GM12891 (cell line): ENCODE measurements around the gene ARF5.

Source experiments
- DNase-seq: peaks from one replicate; pipeline ENCODE4 v3.0.0; 2011; ENCODE audit warnings: low spot score; ENCODE audit not compliant: insufficient read length
- FAIRE-seq: peaks from 2 replicates; lab custom pipeline; 2011; peaks lifted over from hg19 to GRCh38; lab: Jason Lieb, UNC
- PAX5 ChIP-seq: IDR thresholded peaks from 2 replicates; pipeline ENCODE4 v1.6.1; 2011; ENCODE audit warnings: low read length, moderate library complexity, mild to moderate bottlenecking; ENCODE audit not compliant: insufficient read depth, severe bottlenecking
- POLR2A ChIP-seq: IDR thresholded peaks from 2 replicates; pipeline ENCODE4 v1.6.1; 2011; ENCODE audit warnings: low read depth, low read length, control low read depth
- POLR2AphosphoS5 ChIP-seq: IDR thresholded peaks from 2 replicates; pipeline ENCODE4 v1.6.1; 2011; ENCODE audit warnings: low read depth, low read length, control low read depth
- POU2F2 ChIP-seq: IDR thresholded peaks from 2 replicates; pipeline ENCODE4 v1.6.1; 2011; ENCODE audit warnings: low read depth, mild to moderate bottlenecking, control low read depth, low read length, moderate library complexity
- SPI1 ChIP-seq: IDR thresholded peaks from 2 replicates; pipeline ENCODE4 v1.6.1; 2011; ENCODE audit warnings: low read depth, low read length, control low read depth
- TAF1 ChIP-seq: IDR thresholded peaks from 2 replicates; pipeline ENCODE4 v1.6.1; 2011; ENCODE audit warnings: low read depth, low read length, control low read depth

Gene ARF5

DNA sequence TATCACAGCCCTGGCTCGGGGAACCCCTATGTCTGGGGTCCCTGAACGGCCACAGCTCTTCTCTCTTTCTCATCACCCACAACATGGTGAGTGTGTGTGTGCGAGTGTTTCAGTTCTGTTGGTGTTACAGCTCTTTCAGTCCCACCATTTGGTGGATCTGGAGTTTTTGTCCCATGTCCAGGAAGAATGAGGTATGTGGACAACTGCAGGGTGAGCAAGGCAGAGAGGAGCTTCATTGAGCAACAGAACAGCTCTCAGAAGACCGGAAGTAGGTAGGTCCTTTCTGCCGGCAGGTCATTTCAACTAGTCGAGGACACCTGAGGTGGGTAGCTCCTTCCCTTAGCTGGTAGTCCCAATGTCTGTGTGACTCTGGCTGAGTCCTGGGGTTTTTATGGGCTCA is 20.2 kb downstream of the ARF5 start:
- no peak for TF ChIP-seq POLR2A
- DNase-seq (no peak), FAIRE-seq (no peak)

DNA sequence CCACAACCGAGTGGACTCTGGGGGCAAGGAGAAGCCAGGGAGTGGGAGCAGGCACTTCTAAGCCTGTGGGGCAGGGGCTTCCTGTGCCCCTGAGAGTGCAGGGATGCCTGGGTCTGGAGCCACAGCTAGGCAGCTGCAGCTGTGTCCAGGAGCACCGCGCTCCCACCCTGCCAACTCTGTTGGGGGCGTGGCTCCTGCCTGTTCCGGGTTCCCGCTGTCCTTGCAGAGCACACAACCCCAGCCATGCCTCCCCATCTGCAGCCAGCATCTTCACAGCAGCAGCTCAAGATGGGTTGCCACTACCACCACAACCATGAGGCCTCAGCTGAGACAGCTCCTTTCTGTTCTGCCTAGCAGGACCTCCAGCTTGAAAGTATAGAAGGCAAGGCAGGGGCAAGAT is 21.1 kb downstream of the ARF5 start:
- TF ChIP-seq TAF1 (no peak), POLR2A (no peak), PAX5 (no peak), POU2F2 (no peak)
- FAIRE-seq (no peak), DNase-seq (no peak)

DNA sequence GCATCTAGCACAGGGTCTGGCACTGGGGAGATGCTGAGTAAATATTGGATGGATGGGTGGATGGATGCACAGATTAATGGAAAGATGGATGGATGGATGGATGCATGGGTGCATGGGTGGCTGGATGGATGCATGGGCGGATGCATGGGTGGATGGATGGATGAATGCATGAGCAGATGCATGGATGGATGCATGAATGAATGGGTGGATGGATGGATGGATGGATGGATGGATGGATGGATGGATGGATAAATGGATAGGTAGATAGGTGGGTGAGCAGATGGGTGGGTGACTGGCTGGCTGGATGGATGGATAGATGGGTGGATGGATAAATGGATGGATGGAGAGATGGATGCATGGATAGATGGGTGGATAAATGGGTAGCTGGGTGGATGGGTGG is 24.1 kb downstream of the ARF5 start:
- FAIRE-seq, result no peak
- no peak for DNase-seq
- no peak for TF ChIP-seq POLR2AphosphoS5
- TF ChIP-seq SPI1, result no peak
- no peak for TF ChIP-seq POLR2A
- no peak for TF ChIP-seq TAF1
- no peak for TF ChIP-seq PAX5
- TF ChIP-seq POU2F2, result no peak

DNA sequence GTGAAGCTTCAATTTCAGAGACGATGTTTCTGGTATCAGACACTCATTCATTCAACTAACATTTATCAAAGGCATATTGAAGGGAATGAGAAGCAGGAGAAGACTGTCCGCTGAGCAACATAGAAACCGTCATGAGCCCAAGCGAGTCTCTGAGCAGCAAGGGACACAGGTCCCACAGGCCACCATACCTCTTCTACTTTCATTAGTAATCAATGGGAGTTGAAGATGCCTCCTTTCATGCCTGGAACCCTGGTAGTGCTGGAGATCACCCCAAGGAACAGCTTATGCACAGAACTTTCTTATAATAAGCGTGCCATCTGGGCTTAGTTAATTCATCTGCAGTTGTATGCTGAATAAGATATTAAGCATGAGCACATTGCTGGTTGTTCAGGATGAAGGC is 28.5 kb downstream of the ARF5 start:
- no peak for TF ChIP-seq POLR2AphosphoS5
- no peak for TF ChIP-seq TAF1
- no peak for TF ChIP-seq POLR2A
- no peak for TF ChIP-seq PAX5
- TF ChIP-seq POU2F2, result no peak
- TF ChIP-seq SPI1, result no peak
- FAIRE-seq (no peak), DNase-seq (no peak)

DNA sequence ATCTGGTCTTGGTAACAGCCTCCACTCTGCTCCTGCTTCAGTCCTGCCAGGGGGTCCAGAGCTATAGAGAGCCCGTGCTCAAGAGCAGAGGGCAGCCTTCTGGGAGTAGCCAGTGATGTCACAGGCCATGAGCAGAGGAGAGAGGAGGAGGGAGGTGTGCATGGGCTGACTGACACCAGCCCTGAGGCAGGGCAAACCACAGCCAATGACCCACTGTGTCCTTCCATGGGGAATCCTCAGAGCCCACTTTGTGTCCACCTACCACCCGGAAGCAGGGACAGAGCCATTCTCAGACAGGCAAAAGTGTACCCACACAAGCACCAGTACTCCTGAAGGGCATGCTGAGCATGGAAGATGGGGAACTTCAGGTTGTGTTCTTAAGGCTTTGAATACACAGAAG is 29.8 kb downstream of the ARF5 start, which contains the start of gene PAX4:
Gene PAX4 (minus strand): TSS at position 101 of the 400 bp plus-strand sequence. CDS start 2,214 bp downstream, outside the sequence.
- DNase-seq (no peak), FAIRE-seq (no peak)
- TF ChIP-seq POLR2A (no peak), SPI1 (no peak), PAX5 (no peak), POU2F2 (no peak), TAF1 (no peak), POLR2AphosphoS5 (no peak)

DNA sequence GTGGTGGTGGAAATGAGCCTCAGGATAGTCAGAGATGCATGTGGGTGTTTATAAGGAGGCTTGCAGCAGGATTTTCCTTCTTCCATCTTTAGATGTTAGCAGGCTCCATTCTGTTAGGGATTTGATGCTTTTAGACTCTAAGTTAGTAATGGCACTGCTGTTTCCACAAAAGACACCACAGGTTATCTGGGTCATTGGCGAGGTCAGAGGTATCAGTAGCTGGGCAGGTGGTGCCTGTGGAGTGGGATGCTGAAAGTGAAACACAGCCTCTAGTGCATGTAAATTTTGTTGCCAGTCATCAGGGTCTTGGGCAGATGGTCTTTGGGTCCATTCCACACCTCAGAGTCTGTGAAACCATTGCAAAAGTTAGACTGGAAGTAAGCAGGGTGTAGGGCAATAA is 30.6 kb downstream of the ARF5 start:
- DNase-seq, result no peak
- no peak for FAIRE-seq
- TF ChIP-seq POU2F2 (no peak), POLR2AphosphoS5 (no peak), PAX5 (no peak), SPI1 (no peak), TAF1 (no peak), POLR2A (no peak)

DNA sequence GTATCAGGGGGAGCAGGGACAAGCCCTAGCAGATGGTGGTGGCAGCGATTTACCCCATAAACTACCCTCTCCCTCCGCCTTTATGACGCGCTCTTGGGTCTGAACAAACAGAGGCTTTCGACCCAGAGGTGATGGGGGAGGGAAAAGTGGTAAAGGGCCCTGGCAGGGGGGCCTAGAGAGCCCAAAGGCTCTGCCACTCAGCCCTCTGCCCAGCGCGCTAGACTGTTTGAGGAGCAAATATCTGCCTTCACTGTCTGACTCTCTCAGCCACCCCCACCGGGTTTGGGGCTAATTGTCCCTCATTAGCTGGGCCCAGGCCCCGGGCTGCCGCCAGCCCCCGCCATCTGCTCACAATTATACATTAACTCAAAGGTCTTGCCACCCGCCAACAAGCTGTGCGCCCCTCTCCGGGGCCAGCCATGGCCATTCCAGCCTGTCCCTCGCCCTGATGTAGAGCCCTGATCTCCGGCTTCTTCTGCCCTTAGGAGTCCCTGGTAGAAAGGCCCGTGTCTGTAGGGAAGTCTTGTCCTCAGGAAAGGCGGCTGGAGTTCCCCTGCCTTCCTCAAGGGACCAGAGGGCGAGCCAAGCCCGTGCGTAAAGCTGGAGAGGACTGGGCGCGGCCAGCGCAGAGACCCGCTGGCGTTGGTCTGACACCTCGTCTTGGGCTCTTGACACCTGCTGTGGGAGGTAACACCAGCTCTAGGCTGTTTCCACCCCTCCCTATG is 31.6 kb downstream of the ARF5 start:
- TF ChIP-seq TAF1 (no peak), SPI1 (no peak), POLR2AphosphoS5 (no peak), POLR2A (no peak), PAX5 (no peak), POU2F2 (no peak)
- DNase-seq (no peak), FAIRE-seq (no peak)

DNA sequence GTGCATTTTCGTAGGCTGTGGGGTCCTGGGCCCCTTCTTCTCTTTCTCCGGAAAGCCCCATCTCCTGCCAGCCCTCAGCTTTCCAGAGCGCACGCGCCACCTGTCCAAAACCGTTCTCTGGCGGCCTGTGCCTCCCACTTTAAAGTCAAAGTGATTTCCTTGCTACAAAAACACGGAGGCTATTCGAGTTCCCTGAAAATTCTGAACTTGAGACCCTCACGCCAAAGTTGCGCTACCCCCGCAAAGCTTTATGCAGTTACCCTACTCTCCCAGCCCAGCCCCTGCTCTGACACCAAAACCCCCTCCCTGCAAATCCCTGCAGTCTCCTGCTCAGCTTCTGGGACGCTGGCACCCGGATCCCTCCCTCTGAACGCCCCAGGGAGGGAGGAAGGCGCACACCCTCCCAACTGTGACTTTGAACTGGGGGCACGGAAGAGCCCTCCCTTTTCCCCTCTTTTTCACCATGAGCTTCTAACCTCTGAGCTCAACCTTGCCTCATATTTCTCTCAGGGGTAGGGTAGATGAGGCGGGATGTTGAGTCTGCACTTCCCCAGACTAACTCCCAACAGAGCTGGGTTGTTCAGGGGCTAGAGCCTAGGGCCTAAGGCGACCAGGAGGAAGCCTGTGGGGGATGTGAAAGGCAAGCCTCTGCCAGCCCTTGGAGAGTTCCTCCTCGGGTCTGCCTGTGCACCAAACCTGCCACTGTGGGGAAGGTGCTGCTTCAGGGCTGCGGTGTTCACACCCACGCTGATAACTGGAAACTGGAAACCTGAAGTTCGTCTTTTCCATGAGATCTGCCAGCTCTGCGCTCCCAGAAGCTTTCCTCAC is 32.4 kb downstream of the ARF5 start:
- DNase-seq (no peak), FAIRE-seq (no peak)
- TF ChIP-seq TAF1, result no peak
- no peak for TF ChIP-seq POU2F2
- TF ChIP-seq PAX5, result no peak
- TF ChIP-seq POLR2A, result no peak
- no peak for TF ChIP-seq SPI1
- TF ChIP-seq POLR2AphosphoS5, result no peak

DNA sequence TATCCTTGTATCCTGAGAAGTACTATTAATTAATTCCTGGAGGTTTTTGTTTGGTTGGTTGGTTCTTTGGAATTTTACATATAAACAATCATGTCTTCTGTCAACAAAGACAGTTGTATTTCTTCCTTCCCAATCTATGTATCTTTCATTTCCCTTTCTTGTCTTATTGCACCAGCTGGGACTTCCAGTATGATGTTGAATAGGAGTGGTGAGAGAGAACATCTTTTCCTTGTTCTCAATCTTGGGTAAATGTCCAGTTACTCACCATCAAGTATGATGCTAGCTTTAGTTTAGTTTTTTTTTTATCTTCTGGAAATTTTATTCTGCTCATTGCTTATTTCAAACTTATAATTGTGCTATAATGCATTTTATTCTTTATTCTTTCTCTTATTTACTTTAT is 37.1 kb downstream of the ARF5 start:
- no peak for FAIRE-seq

DNA sequence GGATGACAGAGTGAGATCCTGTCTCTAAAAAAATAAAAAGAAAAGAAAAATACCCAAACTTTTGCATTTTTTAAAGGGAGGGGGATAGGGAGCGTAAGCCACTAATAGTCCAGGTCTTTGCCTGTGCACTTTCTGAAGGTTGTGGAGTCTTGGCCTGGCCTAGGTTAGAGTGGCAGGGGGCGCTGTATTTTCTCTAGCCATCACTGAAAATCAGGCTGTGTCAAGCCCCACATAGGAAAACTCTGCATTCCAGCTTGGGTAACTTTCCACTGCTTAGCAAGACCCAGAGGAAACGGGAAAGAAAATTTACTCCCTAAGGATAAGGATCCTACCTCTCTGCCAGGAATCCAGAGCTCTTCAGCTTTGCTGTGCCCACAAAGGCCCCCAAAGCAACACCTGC is 40.2 kb downstream of the ARF5 start:
- DNase-seq, result no peak
- TF ChIP-seq SPI1, result no peak
- no peak for TF ChIP-seq POLR2AphosphoS5
- TF ChIP-seq TAF1, result no peak
- no peak for TF ChIP-seq POLR2A
- TF ChIP-seq POU2F2, result no peak
- no peak for TF ChIP-seq PAX5

More for the DNA sequence above, 37.1 kb downstream of the ARF5 start:
- no peak for DNase-seq
- TF ChIP-seq SPI1, result no peak
- TF ChIP-seq POLR2A, result no peak

More for the DNA sequence above, 40.2 kb downstream of the ARF5 start:
- FAIRE-seq, result no peak
